Skeletal muscle cell (primary cell): ENCODE results near the gene CAMKMT.
"Not testable (repeated sequence)": the region's sequence is repeated elsewhere in the genome, so short reads cannot be mapped to it uniquely, and the experiment has no call there.

ENCODE experiments used
- DNase-seq: peaks from one replicate; pipeline ENCODE4 v3.0.0-alpha.2; 2010; ENCODE audit warnings: low read depth
- H3K4me3 ChIP-seq: 2 replicates; pipeline ENCODE4 v1.5.1; 2011; ENCODE audit warnings: low read depth, mild to moderate bottlenecking, control low read depth, low read length, moderate library complexity

CAMKMT gene

DNA sequence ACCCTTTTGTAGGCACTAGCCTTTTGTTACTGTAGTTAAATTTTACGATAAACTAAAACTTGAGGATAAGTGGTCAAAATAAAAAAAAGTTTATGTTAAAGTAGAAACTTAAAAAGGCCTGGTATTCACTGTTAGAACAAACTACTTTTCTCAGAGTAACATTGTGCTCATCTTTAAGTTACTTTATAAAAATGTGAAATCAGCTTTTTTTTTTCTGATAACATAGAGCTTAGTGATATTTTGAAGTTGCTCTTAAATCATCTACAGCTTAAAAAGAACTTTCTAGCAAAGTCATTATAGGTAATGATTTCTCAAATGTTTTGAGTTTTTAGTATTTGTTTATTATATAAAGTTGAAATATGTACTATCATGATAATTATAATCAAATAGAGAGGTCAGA lies 125.3 kb downstream of the CAMKMT start:
- no peak overlapping the region for H3K4me3 ChIP-seq
- DNase-seq, result no peak

DNA sequence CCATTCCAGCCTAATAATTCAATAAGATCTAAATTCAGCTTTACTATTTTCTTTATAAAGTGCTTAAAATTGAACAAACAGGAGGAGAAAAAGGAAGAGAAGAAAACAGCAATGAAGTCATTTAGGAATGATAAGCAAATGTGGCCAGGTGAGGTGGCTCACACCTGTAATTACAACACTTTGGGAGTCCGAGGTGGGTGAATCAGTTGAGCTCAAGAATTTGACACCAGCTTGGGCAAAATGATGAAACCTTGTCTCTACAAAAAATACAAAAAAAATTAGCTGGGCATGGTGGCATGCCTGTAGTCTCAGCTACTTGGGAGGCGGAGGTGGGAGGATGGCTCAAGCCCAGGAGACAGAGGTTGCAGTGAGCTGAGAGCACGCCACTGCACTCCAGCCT lies 129.0 kb downstream of the CAMKMT start:
- DNase-seq, result no peak
- H3K4me3 ChIP-seq, result no peak overlapping the region

DNA sequence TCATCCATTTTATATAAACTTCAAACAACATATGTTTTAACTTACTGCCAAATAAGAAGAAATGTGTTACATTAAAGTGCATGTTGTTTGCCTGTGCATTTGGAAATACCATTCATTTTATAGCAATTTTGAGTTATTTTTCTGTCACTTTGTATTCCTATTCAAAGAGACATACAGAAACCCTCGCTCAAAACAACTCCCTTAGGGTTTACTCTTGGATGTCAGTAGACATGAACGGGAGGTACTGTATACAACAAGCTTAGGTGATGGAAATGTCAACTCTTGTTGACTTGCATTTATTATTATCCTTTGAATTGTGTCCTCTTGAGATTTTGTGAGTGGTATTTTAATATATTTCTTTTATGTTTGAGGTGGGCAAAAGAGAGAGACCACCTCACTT lies 132.3 kb downstream of the CAMKMT start:
- no peak overlapping the region for H3K4me3 ChIP-seq
- DNase-seq, result no peak

DNA sequence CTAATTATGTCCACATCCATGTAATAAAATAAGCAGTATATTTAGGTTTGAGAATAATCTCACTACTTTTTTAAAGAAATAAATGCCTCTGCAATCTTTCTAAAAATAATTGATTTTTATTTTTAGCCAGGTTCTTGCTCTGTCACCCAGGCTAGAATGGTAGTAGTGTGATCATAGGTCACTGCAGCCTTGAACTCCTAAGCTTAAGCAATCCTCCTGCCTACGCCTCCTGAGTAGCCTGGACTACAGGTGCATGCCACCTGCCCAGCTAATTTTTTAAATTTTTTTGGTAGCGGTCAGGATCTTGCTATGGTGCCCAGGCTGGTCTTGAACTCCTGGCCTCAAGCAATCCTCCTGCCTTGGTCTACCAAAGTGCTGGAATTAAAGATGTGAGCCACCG lies 133.3 kb downstream of the CAMKMT start:
- DNase-seq, result no peak
- H3K4me3 ChIP-seq, result no peak overlapping the region

DNA sequence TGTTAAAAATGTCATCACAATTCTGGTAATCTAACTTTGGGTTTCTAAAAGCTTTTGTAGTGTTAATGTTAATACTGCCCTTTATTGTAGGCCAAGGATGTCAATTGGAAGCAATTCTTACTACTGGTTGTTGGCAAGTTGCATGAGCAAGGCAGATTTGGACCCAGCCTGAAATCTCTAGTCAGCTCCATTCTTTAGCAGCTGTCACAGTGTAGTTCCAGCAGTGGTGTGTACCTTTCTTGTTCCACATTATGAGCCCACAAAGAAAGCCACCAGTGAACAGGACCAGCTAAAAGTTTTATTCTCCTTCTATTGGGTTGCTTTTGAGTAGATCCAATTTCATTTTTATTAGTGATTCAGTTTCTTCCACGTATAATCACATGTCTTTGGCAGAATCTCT lies 133.8 kb downstream of the CAMKMT start:
- no peak for DNase-seq
- H3K4me3 ChIP-seq, result no peak overlapping the region

DNA sequence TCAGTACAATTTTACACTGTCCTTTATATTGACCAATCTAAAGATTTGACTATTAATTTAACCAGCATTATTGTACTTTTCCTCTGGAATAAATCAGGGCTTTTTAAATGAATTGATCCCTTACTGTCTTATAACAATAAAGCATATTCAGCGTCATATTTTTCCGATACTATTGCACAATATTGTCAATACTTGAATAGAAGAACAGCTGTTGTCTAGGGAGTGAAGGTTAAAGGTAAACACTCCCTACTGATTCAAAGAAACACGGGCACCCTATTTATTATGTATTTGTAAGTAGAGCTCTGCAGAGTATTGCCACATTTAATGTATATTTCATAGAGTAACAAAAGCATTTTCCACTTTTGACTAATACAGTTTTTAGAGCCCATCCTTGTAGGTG lies 134.4 kb downstream of the CAMKMT start:
- H3K4me3 ChIP-seq, result no peak overlapping the region
- no peak for DNase-seq

DNA sequence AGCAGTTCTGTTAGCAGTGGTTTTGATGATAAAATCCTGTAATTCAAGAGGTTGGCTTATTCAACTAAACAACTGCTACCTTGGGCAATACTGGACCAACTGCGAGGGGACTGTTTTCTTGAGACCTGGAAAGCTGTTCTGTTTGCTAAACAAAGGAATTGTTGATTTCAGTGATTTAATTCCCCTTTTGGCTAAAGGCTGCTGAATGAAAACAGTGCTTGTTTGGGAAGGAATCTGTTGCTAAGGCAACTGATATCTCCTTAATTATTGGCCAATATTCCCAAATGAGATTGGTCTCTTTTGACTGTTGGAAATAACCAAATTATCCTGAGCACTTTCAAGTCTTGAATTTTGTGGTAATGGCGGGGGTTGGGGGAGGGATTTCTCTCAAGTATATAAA lies 136.8 kb downstream of the CAMKMT start:
- H3K4me3 ChIP-seq, result no peak overlapping the region
- DNase-seq, result no peak

DNA sequence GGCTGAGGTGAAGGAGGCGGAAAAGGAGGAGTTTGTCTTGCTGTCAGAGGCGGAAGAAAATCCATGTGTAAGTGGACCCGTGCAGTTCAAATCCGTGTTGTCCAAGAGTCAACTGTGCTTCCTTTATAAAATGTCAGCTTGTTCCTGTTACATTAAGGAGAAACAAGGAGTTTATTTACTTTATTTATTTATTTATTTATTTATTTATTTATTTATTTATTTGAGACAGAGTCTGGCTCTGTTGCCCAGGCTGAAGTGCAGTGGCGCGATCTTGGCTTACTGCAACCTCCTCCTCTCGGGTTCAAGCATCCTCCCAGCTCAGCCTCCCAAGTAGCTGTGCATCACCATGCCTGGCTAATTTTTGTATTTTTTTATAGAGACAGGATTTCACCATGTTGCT lies 143.9 kb downstream of the CAMKMT start:
- DNase-seq, H3K4me3 ChIP-seq: not testable (repeated sequence)

DNA sequence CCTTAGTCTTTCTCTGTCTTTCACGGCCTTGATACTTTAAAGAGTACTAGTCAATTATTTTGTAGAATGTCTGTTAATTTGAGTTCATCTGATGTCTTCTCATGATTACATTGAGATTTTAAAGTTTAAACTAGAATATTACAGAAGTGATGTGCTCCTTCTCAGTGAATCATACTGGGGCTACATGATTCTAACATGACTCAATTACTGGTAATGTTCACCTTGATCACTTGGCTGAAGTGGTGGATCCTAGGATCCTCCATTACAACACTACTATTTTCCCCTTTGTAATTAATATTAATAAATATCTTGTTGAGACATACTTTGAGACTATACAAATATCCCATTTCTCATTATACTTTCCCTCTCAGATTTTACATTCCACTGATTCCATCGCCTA lies 148.5 kb downstream of the CAMKMT start:
- DNase-seq, result no peak

DNA sequence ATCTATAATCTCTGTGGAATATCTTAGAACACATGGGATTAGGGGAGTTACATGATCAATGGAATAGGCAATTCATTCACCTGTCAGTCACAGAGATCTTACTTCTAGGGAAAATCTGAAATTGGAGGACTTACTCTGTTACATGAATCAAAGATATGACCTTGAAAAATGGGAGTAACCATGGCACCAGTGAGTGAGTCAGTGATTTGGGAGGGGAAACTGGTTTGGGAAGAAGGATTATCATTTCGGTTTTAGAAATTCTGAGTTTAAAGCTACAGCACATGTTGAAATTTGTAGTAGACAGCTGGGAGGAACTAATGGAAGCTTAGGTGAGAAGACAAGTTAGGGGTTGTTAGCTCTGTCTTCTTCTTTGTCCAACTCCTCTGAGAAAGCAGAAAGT lies 153.7 kb downstream of the CAMKMT start:
- no peak for DNase-seq

More for the DNA sequence above, 148.5 kb downstream of the CAMKMT start:
- no peak overlapping the region for H3K4me3 ChIP-seq

DNA sequence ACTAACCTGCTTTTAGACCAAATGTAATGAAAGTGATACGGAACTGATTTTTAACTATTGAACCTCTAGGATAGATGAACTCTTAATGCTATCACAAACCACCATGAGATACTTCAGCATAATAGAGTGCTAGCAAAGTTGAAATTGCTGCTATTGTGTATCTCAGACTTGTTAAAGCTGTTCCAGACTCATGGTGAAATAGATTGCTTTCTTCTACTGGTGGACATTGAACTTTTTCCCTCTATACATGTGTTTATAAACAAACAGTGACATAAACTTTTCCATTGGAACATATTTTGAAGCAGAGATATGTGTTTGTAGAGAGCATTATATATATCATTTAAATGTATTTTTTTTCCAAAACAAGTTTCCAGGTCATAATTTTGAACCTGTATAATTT lies 157.3 kb downstream of the CAMKMT start:
- DNase-seq, result no peak
- H3K4me3 ChIP-seq, result no peak overlapping the region

More for the DNA sequence above, 153.7 kb downstream of the CAMKMT start:
- H3K4me3 ChIP-seq, result no peak overlapping the region

DNA sequence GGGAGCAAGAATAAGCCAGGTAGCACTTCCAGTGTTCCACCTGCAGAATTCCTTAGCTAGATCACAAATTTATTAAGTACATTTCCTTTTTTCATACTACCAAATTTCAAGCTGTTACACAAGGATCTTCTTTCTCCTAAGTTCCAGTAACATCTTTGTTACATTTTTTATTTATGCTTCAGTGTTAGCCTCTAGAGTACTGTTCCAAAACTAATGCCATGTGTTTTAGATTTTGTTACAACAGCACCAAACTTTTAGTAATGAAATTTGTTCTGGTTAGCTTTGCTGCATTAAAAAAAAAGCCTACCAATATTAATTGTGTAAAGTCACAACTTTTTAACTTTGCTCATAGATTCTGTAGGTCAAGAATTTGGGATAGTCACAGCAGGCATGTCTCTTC lies 161.1 kb downstream of the CAMKMT start:
- H3K4me3 ChIP-seq, result no peak overlapping the region
- no peak for DNase-seq

DNA sequence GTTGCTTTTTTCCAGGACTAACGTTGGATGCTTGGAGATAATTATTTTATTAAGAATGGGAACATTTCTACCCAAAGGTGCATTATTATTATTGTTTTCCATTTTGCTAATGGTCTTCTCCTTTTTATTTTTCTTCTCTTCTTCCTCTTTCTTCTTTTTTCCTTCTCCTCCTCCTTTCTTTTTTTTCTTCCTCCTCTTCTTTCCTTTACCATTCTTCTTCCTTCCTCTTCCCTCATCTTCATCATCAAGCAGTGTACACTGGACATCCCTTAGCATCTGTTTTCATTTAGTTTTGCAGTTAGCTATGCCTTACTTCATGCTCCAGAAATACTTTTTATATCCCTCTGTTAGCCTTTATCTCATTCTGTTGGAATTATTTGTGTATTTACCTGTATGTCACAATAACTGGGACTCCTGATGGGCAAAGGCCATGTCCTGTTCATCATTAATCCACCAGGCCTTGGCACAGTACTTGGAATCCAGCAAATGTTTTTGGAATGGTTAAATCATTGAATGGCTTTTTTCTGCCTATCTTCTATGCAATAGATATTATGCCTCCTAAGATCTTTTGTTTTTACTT lies 162.7 kb downstream of the CAMKMT start:
- DNase-seq, result no peak
- no peak overlapping the region for H3K4me3 ChIP-seq

DNA sequence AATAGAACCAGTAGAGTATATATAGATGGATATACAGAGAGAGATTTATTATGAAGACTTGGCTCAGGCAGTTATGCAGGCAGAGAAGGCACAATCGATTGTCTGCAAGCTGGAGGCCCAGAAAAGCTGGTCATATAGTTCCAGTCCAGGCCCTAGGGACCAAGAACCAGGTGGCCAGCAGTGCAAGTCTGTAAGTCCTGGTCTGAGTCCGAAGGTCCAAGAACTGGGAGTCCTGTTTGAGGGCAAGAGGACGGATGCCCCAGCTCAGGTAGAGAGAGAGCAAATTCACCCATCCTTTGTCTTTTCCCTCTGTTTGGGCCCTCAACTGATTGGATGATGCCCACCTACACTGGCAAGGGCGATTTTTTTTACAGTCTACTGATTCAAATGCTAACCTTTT lies 164.6 kb downstream of the CAMKMT start:
- H3K4me3 ChIP-seq, result no peak overlapping the region
- DNase-seq, result no peak

DNA sequence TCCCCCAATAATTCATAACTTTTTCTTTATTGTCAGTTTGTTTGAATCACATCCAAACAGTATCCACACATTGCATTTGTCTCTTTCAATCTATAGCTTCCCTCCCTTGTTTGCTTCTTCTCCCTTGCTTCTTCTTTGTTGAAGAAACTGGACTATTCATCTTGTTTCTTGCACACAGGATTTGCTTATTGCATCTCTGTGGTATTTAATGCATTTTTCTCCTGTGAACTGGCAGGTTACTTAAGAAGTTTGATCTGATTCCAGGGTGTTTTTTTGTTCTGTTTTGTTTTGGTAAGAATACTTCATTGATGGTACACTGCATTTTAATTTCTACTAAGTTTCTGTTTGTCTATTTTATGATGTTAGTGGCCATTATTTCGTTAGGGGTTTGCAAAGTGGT lies 166.8 kb downstream of the CAMKMT start:
- H3K4me3 ChIP-seq, result no peak overlapping the region
- DNase-seq, result peak; percentile 72

DNA sequence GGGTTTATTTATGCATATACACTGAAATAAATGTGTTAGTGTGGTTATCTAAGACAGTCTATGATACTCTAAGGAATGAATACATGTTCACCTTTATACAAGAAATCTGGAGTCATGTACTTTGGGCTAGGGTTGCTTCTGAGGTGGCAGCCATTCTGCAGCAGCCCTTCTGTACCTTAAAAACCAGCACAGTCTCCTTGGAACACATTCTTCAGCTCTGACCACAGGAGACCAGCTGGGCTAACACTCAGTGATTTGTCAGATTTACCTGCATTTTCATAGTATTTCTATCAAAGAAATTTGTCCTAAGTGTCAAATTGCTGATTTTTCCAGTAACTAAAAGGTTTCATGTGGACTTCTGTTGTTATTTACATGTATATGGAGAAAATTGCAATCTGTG lies 167.7 kb downstream of the CAMKMT start:
- no peak for DNase-seq
- no peak overlapping the region for H3K4me3 ChIP-seq

DNA sequence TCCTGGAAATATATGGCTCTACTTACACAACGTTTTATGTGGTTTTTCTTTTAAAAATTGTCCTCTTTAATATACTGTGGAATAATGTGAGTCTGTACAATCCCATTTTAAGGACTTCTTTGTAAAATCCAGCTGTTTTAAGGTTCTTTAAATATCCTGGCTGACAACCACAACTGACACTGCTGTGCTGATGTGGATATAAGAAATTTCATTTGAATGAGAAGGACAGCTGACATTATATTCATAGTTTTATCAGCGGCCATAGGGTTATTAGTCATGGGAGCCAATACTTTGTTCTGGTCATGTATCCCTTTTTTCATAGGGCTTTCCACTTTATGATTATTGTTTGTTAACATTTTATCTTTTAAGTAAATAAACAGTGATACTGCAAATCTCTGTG lies 169.5 kb downstream of the CAMKMT start:
- no peak for DNase-seq
- H3K4me3 ChIP-seq, result no peak overlapping the region

DNA sequence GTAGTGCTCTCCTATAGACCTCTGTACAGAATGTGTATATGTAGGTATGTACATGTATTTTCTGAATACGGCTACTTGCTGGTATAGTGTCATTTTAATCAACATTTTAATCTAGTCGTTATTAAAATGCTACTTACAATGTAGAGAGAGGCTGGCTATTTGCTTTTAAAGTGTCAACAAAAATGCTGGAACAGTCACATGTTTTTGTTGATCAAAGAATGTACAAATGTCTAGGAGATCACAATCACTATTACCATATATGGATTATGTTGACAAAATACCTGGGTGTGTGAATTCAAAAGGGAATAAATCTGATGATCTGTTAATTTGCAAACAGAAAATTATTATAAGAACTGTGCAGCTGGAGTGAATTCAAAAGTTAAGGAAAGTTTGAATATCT lies 170.3 kb downstream of the CAMKMT start:
- DNase-seq, result no peak
- no peak overlapping the region for H3K4me3 ChIP-seq

DNA sequence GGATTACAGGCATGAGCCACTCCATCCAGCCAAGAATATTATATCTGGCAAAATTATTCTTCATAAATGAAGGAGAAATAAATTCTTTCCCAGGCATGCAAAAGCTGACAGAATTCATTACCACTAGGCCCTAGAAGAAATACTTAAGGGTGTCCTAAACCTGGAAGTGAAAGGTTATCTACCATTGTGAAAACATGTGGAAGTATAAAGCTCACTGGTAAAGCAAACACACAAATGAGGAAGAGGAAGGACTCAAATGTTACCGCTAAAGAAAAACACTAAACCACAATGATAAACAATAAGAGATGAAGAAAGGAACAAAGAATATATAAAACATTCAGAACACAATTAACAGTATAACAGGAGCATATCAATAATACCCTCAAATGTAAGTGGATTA lies 171.8 kb downstream of the CAMKMT start:
- DNase-seq, result no peak
- H3K4me3 ChIP-seq, result no peak overlapping the region

DNA sequence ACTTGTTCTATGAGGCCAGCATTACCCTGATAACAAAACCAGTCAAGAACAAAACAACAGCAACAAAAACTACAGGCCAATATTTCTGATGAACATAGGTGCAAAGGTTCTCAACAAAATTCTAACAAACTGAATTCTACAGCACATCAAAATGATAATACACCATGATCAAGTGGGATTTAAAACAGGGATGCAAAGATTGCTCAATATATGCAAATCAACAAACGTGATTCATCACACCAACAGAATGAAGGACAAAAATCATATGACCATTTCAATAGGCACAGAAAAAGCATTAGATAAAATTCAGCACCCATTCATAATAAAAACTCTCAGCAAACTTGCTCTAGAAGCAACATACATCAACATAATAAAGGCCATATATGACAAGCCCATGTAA lies 173.6 kb downstream of the CAMKMT start:
- no peak overlapping the region for H3K4me3 ChIP-seq
- DNase-seq, result no peak

DNA sequence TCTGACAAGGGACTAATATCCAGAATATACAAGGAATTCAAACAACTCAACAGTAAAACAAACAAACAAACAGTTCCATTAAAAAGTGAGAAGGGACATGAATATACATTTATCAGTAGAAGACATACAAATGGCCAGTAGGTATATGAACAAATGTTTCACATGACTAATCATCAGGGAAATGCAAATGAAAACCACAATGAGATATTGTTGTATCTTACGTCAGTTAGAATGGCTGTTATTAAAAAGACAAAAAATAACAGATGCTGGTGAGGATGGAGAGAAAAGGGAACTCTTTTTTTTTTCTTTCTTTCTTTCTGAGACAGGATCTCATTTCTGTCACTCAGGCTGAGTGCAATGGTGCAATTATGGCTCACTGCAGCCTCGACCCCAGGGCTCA lies 175.5 kb downstream of the CAMKMT start:
- DNase-seq, result no peak

DNA sequence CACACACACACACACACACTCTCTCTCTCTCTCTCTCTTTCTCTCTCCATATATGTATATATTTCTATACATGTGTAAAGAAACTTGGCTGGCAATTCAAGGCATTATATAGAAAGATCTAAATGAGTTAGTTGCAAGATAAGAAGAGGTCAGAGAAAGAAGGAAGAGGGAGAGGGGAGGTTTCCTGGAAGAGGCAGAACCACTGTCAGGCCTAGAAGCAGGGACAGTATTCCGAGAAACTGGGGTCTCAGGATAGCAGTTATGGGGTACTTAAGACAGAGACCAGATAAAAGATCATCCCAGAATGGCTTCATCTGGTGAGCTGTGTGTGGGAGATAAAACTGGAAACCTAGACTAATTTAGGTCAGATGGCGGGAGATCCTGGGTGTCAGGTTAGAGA lies 180.8 kb downstream of the CAMKMT start:
- H3K4me3 ChIP-seq, result no peak overlapping the region
- DNase-seq, result no peak

More for the DNA sequence above, 175.5 kb downstream of the CAMKMT start:
- no peak overlapping the region for H3K4me3 ChIP-seq
